ENCODE measurements around the gene TUBG2.
"Not testable (repeated sequence)": the region's sequence is repeated elsewhere in the genome, so short reads cannot be mapped to it uniquely, and the experiment has no call there.

TUBG2 gene

GRCh38 chr17:42659079-42659931 lies at the start of gene TUBG2:
TSS of gene TUBG2 (plus strand) at chr17:42659284. CDS start at chr17:42659504, 220 bp downstream.
- DNase-seq, result peak in 3 of 4 experiments; percentile 24 to 59 (median 54)

GRCh38 chr17:42609814-42610801 lies 49.0 kb upstream of the TUBG2 start:
- peak in 2 of 4 experiments; percentile 8 to 35 for DNase-seq

GRCh38 chr17:42612013-42612412 lies 47.1 kb upstream of the TUBG2 start:
- DNase-seq, result no peak

- no peak for DNase-seq
These were observed 45.3 kb upstream of the TUBG2 start for GRCh38 chr17:42613699-42614295.

DNA sequence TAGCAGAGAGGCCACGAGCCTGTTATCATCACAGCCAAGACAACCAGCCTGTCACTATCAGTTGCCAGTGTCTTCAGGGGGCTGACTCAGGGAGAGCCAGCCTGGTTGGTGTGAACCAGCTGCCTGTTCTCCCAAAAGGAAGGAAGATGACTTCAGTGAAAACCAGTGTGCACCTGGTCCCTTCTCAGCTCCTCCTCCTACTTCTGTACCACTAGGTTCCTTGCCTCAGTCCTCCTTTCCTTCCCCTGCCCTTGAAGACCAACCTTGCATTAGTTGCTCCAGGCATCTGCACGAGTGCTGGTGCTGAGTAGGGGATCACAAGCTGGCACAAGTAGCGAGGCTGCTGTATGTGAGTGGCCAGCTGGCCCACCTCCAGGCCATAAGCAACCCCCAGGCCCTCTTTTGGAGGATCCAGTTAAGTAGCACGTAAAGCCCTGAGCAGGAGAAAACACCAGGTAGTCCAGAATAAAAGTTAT lies 41.1 kb upstream of the TUBG2 start:
- DNase-seq, result no peak

DNA sequence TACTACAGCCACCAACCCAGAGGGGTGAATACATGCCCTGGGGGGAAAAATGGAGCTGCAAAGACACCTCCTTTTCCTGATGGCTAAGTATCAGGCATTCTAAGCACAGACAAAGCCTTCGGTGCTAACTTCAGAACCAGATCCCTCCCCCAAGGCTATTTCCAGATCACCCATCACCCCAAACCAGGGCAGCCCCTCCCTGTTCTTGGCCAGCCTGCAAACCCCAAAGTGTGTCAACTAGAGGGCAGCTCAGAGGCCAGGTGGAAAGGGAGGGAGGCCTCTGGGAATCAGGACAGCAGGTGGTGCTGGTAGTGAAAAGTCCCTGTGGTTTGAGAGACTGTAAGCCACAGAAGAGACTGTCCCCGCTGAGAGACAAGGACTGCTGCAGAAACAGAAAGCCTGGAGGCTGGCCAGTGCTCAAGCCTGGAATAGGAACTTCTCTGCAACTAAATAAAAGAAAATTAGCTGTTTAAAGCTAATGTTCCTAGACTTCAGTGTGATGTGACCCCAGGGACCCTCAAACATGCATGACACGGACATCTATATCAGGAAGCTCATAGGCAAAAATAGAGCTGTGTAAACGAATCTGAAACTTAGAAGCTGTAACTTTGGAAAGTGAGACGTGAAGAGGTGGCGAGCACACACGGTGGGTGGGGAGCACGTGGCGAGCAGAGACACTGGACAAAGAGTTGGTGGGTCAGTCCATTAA lies 40.5 kb upstream of the TUBG2 start:
- no peak for DNase-seq

GRCh38 chr17:42621987-42622386 lies 37.1 kb upstream of the TUBG2 start:
- not testable (repeated sequence) for DNase-seq

- no peak for DNase-seq
These were observed 35.8 kb upstream of the TUBG2 start for GRCh38 chr17:42623271-42623670.

DNA sequence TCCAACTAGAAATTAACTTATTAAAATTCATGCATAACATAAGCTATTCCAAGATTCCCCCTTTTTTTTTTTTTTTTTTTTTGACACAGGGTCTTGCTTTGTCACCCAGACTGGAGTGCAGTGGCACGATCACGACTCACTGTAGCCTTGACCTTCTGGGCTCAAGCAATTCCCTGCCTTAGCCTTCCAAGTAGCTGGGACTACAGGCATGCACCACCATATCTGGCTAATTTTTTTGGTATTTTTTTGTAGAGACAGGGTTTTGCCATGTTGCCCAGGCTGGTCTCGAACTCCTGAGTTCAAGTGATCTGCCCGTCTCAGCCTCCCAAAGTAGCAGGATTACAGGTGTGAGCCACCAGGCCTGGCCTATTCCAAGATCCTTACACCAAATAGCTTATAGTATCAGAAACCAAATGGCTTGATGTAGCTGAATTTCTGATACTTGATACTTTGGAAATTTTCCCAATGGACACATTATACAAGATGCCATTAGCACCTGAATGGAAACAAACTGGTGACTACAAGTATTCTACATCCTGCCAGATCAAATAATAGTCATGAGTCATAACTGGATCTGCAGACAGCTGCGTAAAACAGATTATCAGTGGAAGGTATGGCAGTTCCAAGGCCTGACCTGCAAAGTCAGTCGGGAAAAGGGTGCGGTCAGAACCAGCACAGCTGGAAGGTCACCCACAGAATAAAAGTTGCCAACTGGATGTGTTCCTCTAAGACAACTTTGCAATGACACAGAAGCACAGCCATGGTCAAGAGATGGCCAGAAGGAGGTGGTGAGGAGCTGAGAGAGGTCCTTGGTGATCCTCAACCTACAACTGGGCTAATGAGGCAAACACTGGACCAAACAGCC lies 35.1 kb upstream of the TUBG2 start:
- no peak for DNase-seq

- DNase-seq, result not testable (repeated sequence)
These were observed 31.9 kb upstream of the TUBG2 start for GRCh38 chr17:42627032-42627764.

DNA sequence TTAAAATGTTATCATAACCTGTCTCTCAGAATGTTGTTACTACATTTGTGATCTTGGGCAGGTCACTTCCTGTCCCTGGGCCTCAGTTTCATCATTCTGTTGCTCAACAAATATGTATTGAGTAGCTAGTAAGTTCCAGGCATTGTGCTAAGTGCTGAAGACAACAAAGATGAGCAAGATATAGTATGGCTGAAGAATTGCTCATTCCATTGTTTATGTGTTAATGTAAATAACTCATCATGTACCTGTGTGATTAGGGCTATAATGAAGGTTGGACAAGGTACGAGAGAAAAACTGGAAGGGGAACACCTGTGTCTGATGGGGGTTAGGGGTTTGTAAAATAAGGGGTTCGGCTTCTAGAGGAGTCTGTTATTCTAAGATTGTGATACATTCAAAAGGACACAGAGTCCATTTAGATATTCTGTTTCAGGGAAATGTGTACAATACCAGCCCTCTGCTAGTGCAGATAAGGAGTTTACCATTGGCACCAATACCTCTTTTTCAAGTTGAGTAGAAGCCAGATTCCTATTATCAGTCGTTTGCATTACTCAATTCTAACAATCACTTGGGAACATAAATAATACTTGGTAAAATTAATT lies 29.6 kb upstream of the TUBG2 start:
- DNase-seq, result no peak

GRCh38 chr17:42632949-42633444 lies 26.1 kb upstream of the TUBG2 start:
- no peak for DNase-seq

- no peak for DNase-seq
These were observed 19.5 kb upstream of the TUBG2 start for GRCh38 chr17:42639525-42640113.

DNA sequence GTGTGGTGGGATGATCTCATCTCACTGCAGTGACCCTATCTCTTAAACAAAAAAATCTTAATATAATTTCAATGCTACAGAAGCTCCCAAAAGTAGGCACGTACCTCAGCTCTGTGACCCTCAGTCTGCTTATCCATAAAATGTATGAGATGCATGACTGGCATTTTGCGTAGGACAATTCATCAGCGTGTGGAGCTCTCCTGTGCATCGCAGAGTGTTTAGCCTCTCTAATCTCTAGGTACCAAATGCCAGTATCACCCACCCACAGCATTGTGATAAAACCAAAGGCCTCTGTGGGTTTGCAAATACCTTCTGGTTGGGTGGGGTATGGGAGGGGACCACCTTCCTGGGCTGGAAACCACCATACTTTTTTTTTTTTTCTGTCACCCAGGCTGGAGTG lies 19.0 kb upstream of the TUBG2 start:
- DNase-seq, result no peak

GRCh38 chr17:42642336-42642735 lies 16.7 kb upstream of the TUBG2 start:
- no peak for DNase-seq

DNA sequence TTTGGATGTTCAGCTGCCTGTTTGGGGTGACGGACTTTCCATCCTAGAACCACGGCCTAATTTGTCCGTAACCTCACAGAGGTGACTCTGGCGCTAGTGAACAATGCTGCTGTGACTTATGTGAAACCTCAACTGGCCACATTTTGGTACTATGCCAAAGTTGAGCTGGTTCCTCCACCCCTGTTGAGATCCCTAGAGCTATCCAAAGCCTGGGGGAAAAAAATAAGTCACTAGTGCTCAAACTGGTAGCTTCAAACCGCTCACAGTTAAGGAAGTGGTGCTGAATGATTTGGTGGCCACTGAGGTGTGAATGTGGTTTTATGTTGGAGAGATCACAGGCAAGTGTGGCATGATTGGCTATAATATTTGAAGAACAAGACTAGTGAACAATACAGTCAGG lies 11.3 kb upstream of the TUBG2 start:
- DNase-seq, result no peak

GRCh38 chr17:42651392-42651791 lies 7.7 kb upstream of the TUBG2 start:
- DNase-seq, result no peak

DNA sequence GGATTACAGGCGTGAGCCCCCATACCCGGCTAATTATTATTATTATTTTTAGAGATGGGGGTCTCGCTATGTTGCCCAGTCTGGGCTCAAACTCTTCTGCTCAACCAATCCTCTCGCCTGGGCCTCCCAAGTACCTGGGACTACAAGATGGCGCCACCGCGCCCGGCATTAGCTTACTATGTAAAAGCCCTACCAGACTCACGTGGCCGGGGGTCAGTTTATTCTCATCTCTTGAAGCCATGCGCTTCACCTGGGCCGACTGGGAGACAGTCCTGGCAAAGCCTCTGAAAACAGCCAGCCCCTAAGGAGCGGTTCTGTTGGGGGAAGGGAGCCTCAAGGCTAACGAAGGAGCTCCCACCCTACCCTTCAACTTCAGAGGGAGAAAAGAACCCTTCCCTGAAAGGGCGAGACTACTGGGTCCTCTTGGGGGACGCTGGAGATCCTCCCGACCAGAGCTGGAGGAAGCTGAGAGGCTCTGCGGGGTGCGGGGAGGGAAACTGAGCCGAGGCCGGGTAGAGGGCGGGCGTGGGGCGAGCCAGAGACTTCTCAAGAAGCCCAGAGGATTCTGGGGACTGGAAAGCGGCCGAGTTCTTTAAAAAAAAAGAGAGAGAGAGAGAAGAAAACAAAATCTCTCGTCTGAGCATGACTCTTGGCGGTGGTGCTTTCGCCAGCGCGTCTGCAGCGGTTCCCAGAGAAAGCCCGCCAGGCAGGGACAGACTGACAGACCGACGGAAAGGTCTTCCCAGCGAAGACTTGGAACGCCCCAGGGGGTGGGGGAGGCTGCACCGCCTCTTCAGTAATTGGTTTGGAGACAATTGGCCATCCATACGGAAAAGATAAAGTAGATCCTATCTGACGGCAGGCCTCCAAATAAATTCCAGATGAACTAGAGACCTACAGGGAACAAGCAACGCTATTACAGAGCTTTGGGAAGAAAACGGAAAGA lies 5.6 kb upstream of the TUBG2 start:
- no peak for DNase-seq
